Femur (tissue), 1 donor: ENCODE measurements around the gene ATP6V1F.
A peak's percentile ranks its signal among the peaks of the same experiment; 100 is the strongest.

Source experiments
- DNase-seq: peaks from one replicate; pipeline ENCODE4 v3.0.0-alpha.2; 2017

ATP6V1F gene

DNA sequence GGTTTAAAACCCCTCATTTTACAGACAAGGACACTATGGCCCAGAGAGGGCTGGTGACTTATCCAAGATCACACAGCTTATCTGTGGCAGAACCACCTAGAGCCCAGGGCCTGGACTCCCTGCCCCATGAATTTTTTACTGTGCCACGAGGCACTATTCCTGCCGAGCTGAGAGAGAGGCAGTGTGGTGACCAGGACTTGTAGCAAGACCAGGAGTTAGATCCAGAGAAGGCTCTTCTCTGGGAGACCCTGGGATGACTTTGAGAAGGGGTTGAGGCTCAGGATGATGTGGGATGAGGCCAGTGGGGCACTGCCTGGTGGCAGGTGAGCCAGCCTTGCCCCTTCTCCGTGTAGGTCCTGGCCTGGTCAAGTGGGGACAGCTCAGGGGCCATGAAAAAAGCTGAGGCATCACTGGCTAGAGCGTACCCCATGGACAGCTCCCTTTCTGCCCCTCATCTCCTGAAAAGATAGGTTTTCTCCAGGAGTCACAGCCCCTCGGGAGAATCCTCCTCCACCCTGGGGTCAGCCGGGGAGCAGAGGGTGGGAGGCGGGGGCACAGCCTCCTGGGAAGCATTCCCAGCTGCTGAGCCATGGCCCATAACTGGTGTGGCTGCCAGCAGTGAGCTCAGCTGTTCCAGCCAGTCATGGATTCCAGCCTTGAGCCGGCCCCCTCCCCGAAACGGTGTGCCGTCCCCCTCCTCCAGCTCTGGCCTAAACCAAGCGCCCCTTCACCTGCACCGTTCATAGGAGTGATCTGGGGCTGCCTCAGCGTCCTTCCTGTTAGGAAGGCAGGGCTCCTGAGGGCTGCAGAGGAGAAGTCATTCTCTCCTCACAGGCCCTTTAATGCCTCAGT lies 26.6 kb upstream of the ATP6V1F start:
- DNase-seq, result peak; percentile 83

DNA sequence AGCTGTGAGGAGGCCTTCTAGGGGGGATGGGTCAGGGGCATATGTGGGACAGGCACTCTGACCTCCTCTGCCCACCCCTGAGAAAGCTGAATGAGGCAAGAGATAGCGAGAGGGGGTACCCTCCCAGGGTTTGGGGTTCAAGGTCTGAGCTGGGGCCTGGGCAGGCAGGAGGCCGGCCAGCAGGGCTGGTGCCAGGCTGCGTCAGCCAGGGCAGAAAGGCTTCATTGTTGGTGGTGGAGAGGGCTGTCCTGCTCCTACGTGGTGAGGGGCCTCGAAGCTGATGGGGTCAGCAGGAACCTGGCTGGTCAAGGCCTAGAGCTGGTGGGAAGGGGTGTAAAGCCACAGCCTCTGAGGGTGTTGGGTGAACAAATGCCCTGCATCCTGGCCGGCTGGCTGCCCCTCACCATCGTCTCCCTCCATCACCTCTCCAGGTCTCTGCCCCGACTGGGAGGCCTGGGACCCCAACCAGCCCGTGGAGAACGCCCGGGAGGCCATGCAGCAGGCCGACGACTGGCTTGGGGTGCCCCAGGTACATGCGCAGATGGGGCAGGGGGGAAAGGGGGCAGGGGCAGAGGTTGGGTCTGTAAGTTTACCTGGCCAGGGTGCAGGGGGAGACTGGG lies 25.8 kb upstream of the ATP6V1F start:
- DNase-seq, result no peak

DNA sequence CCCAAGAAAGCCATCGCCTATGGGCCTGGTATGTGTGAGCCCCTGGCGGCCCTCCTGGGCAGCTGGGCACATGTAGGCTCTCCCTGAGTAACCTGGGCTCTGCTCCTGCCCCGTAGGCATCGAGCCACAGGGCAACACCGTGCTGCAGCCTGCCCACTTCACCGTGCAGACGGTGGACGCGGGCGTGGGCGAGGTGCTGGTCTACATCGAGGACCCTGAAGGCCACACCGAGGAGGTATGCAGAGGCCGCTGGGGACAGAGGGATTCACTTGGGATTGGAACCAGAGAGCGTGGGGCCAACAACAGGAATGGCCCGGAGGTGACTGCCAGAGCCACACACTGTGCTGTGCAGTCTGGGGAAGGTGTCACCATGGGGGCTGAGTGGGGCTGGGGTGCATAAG lies 25.1 kb upstream of the ATP6V1F start:
- no peak for DNase-seq

DNA sequence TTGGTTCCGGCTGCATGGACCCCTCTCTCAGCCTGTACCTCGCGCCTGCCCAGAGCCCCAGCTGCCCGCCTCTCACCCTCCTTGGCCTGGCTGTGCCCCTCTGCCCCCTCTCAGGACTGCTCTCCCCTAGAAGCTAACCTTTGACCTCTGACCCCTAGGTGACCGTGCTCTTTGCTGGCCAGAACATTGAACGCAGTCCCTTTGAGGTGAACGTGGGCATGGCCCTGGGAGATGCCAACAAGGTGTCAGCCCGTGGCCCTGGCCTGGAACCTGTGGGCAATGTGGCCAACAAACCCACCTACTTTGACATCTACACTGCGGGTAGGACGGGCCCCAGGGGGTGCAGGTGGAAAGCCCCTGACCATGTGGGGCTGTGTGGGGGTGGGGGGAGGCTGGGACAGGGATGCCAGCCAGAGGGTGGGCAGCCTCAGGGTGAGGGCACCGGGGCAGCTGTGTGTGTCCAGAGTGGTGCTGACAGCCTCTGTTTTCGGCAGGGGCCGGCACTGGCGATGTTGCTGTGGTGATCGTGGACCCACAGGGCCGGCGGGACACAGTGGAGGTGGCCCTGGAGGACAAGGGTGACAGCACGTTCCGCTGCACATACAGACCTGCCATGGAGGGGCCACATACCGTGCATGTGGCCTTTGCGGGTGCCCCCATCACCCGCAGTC lies 24.4 kb upstream of the ATP6V1F start:
- DNase-seq, result no peak

DNA sequence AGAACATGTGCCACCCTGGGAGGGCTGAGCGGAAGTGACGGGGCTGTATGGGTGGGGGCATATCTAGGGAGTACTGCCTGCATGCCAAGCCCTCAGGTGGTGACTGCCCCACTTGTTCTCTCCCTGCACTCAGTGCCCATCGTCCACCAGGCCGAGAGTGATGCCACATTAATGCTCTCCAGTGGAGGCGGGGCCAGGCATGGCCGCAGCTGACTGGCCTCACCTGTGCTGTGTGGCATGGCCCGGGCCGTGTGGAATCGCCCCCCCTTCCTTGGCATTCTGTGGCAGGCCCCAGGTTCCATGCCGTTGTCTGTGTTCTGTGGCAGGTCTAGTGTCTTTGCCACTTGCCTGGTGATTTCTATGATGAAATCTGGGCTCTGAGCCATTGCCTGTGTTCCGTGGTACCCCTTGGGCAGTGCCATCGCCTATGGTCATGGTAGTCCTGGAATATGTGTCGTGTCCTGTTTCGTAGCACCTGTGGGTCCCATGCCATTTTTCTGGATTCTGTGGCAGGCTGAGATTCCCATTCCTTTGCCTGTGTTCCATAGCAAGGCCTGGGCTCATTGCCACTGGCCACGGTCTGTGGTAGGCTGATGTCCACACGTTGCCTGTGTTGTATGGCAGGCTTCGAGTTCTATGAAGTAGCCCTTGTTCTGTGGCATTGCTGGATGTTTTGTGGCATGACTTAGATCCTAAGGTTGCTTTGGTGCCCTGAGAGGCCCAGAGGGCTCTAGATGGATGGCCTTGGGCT lies 23.5 kb upstream of the ATP6V1F start:
- DNase-seq, result no peak

DNA sequence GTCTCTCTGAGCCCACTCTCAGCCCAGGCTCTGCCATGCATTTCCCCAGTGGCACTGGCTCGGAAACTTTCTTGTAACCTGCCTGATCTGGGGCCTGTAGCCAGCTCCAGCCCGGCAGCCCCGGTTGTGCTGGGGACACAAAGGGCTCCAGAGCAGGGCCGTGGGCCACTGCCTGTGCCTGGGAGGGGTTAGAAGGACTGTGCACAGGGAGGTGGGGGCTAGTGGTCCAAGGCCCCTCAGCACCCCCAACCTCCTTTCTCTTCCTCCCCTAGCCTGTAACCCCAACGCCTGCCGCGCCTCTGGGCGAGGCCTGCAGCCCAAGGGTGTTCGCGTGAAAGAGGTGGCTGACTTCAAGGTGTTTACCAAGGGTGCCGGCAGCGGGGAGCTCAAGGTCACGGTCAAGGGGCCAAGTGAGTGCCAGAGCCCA lies 22.9 kb upstream of the ATP6V1F start:
- DNase-seq, result no peak

DNA sequence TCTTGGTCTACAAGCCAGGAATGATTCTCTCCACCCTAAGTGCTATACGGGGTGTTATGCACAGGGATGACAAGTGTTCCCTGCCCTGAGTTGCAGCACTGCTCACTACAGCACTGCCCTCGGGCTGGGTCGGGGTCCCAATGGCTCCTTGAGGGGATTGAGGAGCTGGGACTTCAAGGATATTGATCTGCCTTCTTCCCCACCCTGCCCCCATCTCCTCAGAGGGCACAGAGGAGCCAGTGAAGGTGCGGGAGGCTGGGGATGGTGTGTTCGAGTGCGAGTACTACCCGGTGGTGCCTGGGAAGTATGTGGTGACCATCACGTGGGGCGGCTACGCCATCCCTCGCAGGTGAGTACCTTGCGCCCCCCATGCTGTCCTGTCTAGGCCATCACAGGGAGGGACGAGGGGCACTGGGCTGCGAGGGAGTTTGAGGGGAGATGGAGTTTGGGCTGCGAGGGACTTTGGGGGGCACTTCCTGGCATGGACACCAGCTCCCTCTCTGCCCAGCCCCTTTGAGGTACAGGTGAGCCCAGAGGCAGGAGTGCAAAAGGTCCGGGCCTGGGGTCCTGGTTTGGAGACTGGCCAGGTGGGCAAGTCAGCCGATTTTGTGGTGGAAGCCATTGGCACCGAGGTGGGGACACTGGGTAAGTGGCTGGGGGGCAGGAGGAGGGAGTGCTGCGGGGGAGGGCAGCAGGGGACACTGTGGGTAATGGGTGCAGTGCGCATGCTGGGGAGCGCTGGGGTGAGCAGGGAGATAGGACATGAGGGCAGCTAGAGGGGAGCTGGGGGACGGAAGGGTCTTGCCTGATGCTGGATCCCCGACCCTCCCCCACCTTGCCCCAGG lies 22.1 kb upstream of the ATP6V1F start:
- no peak for DNase-seq

DNA sequence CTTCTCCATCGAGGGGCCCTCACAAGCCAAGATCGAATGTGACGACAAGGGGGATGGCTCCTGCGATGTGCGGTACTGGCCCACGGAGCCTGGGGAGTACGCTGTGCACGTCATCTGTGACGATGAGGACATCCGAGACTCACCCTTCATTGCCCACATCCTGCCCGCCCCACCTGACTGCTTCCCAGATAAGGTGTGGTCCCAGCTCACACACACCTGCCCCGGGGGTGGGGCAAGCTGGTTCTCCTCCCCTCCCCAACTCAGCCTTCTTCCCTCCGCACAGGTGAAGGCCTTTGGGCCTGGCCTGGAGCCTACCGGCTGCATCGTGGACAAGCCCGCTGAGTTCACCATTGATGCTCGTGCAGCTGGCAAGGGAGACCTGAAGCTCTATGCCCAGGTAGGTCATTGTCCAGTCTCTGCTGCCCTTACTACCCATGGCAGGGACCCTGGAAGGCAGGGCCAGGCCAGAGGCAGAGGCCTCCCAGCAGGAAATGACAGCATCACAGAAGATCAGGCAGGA lies 21.4 kb upstream of the ATP6V1F start:
- DNase-seq, result no peak

DNA sequence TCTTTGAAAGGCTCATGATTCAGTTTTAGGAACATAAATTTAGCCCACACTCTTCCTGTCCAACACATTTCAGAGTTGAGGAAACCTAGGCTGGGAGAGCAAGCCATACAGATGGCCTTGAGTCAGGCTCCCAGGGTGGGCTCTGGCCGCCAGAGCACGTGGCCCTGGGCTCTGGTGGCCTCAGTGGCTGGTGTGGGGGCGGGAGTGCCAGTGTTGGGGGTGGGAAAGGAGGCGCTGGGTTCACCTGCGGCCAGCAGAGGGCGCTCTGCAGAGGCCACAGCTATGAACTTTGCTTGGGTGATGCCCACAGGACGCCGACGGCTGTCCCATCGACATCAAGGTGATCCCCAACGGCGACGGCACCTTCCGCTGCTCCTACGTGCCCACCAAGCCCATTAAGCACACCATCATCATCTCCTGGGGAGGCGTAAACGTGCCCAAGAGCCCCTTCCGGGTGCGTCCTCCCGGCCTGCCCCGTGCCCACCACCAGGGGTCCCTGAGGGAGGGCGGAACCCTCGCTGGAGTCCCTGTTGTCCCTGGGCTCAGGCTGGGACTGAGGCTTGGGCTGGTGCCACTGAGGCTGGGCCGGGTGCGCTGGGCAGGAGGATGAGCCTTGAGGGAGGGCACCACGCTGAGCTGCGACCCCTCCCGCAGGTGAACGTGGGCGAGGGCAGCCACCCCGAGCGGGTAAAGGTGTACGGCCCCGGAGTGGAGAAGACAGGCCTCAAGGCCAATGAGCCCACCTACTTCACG lies 20.6 kb upstream of the ATP6V1F start:
- DNase-seq, result no peak

DNA sequence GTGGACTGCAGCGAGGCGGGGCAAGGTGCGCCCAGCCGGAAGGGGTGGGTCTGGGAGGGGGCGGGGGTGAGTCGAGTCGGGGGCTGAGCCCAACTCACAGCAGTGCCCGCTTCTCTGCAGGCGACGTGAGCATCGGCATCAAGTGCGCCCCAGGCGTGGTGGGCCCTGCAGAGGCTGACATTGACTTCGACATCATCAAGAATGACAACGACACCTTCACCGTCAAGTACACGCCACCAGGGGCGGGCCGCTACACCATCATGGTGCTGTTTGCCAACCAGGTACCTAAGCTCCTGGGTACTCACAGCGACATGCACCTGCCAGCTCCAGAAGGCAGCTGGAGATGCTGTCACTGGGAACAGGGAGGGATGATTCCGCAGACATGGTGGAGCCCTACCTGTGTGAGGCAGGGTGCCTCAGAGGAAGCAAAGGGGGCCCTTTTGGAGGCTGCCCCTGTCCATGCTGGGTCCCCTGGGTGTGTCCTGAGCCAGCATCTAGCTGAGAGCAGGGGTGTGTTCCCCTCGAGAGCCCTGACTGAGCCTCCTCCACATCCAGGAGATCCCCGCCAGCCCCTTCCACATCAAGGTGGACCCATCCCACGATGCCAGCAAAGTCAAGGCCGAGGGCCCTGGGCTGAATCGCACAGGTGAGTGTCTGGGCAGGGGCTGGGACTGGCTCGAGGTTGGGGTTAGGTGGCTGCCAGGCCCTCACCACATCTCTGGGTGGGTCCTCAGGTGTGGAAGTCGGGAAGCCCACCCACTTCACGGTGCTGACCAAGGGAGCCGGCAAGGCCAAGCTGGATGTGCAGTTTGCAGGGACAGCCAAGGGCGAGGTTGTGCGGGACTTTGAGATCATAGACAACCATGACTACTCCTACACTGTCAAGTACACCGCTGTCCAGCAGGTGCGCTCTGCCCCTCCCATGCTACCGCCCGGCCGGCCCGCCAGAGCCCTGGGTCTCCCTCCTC lies 19.7 kb upstream of the ATP6V1F start:
- DNase-seq, result no peak

DNA sequence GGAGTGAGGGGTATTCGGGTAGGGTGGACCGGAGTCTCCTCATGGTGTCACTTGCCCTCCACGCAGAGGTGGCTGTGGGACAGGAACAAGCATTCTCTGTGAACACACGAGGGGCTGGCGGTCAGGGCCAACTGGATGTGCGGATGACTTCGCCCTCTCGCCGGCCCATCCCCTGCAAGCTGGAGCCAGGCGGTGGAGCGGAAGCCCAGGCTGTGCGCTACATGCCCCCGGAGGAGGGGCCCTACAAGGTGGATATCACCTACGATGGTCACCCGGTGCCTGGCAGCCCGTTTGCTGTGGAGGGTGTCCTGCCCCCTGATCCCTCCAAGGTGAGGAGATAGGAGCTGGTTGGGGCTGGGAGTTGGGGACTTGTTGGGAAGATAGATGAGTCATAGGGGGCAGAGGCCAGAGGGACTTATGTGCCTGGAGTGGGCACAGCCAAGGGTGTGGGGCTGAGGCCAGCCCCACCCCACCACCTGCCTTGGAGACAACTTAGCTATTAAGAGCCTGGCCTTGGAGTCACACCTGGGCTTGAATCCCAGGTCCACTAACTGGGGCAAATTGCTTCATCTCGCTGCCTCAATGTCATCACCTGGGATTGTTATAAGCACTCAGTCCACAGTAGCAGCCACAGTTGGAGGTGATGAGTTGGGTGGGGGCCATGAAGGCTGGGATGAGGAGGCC lies 18.6 kb upstream of the ATP6V1F start:
- DNase-seq, result no peak

DNA sequence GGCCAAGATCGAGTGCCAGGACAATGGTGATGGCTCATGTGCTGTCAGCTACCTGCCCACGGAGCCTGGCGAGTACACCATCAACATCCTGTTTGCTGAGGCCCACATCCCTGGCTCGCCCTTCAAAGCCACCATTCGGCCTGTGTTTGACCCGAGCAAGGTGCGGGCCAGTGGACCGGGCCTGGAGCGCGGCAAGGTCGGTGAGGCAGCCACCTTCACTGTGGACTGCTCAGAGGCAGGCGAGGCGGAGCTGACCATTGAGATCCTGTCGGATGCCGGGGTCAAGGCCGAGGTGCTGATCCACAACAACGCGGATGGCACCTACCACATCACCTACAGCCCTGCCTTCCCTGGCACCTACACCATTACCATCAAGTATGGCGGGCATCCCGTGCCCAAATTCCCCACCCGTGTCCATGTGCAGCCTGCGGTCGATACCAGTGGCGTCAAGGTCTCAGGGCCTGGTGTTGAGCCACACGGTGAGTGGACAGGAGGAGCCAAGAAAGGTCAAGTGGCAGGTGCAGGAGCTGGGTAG lies 17.8 kb upstream of the ATP6V1F start:
- no peak for DNase-seq

DNA sequence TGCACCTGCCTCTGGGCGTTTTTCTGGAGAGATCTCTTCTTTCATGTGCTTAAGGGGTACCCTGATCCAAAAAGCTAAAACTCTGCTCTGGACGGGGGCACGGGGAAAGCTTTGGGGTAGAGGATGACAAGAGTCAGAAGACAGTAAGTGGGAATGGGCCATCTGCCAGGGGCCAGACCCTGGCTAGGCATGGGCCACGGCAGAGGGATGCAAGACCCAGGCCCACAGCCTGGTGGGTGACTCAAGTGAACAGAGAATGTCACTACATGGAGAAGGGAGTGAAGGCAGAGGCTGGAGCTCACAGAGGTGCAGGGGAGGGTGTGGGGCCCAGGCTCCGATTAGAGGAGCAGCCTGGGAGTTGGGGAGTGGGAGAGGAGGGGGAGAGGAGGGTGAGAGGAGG lies 17.2 kb upstream of the ATP6V1F start:
- DNase-seq, result no peak

DNA sequence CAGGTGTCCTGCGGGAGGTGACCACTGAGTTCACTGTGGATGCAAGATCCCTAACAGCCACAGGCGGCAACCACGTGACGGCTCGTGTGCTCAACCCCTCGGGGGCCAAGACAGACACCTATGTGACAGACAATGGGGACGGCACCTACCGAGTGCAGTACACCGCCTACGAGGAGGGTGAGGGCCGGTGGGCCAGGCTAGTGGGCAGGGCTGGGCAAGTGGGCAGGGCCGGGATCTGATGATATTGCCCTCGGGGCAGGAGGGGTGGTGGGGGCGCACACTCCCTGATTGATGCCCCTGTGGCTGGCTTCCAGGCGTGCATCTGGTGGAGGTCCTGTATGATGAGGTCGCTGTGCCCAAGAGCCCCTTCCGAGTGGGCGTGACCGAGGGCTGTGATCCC lies 16.7 kb upstream of the ATP6V1F start:
- DNase-seq, result no peak

DNA sequence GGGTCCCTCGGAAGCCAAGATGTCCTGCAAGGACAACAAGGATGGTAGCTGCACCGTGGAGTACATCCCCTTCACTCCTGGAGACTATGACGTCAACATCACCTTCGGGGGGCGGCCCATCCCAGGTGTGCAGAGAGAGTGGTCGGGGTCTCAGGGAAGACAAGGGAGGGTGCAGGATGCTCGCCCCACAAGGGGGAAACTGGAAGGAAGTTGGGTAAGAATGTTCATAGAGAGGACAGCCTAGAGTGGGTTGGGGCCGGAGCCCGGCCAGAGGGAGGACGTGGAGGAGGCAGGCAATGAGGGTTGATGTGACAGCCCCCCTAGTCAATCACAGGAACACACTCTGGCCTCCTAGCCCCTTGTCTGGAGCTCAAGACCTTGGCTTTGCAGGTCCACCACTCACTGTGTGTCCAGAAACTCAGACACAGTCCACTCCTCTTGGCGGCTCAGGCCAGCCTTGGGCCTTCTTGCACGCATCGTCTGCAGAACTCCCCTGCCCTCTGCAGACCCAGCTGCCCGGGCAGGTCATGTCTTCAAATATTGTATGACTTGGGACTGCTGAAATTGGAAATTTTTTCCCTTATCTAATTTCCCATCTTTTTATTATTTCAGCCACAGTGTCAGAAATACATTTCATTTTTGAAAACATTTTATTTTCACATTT lies 15.7 kb upstream of the ATP6V1F start:
- DNase-seq, result no peak

DNA sequence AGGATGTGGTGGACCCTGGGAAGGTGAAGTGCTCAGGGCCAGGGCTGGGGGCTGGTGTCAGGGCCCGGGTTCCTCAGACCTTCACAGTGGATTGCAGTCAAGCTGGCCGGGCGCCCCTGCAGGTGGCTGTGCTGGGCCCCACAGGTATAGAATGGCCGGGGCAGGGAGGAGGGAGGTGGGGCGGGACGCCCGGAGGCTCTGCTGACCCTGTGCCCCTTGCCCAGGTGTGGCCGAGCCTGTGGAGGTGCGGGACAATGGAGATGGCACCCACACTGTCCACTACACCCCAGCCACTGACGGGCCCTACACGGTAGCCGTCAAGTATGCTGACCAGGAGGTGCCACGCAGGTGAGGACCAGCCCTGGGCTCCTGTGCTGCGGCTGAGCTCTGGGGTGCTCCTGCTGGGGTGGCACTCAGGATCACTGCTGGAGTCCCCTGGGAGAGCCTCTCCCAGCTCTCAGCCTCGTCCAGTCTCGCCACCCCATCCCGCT lies 14.9 kb upstream of the ATP6V1F start:
- DNase-seq, result no peak

DNA sequence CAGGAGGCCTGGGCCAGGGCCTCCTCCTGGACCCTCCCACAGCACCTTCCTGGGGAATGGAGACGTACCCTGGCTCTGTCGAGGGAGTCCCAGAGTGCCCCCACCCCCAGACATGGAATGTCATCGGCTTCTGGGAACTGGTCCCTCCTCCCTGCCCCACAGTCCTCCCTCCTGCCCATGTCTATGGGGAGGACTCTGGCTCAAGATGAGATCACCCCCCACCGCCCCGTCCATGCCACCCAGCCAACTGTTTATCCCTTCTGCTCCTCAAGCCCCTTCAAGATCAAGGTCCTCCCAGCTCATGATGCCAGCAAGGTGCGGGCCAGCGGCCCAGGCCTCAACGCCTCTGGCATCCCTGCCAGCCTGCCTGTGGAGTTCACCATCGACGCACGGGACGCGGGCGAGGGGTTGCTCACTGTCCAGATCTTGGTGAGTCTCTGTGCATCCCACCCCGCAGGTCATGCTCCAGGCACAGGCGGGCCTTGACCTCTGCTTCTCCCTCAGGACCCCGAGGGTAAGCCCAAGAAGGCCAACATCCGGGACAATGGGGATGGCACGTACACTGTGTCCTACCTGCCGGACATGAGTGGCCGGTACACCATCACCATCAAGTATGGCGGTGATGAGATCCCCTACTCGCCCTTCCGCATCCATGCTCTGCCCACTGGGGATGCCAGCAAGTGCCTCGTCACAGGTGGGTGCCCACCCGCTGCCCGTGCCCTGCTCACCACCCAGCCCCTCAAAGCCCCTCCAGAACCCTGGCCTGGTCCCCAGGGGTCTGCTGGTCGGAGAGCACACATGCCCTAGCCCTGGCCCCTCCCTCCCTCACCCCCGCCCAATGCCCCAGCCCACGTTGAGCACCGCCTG lies 14.1 kb upstream of the ATP6V1F start:
- DNase-seq, result no peak
